ENCODE results near the gene FAM240A.

The FAM240A gene

GRCh38 chr3:46617941-46618340 is 5.6 kb downstream of the FAM240A start:
- TF ChIP-seq ZFX (IDR thresholded peaks at IDR 0.05; ENCODE audit: borderline replicate concordance) (no peak), CTCF (IDR thresholded peaks at IDR 0.05) (no peak)
- no peak overlapping the region for H3K27ac ChIP-seq

GRCh38 chr3:46619845-46620778 is 7.8 kb downstream of the FAM240A start:
- no peak overlapping the region for H3K27ac ChIP-seq
- TF ChIP-seq CTCF (IDR thresholded peaks at IDR 0.05) (no peak), ZFX (IDR thresholded peaks at IDR 0.05; ENCODE audit: borderline replicate concordance) (no peak)

- TF ChIP-seq ZFX (IDR thresholded peaks at IDR 0.05; ENCODE audit: borderline replicate concordance): no peak
- TF ChIP-seq CTCF (IDR thresholded peaks at IDR 0.05): no peak
- no peak overlapping the region for H3K27ac ChIP-seq
Measured at GRCh38 chr3:46624533-46624932, 12.2 kb downstream of the FAM240A start.

GRCh38 chr3:46624975-46625490 is 12.7 kb downstream of the FAM240A start:
- no peak overlapping the region for H3K27ac ChIP-seq
- TF ChIP-seq CTCF (IDR thresholded peaks at IDR 0.05): no peak
- no peak for TF ChIP-seq ZFX (IDR thresholded peaks at IDR 0.05; ENCODE audit: borderline replicate concordance)

GRCh38 chr3:46626039-46626438 is 13.7 kb downstream of the FAM240A start:
- TF ChIP-seq CTCF (IDR thresholded peaks at IDR 0.05): no peak
- TF ChIP-seq ZFX (IDR thresholded peaks at IDR 0.05; ENCODE audit: borderline replicate concordance): no peak
- no peak overlapping the region for H3K27ac ChIP-seq

- TF ChIP-seq ZFX (IDR thresholded peaks at IDR 0.05; ENCODE audit: borderline replicate concordance) (no peak), CTCF (IDR thresholded peaks at IDR 0.05) (no peak)
- no peak overlapping the region for H3K27ac ChIP-seq
Measured at GRCh38 chr3:46627078-46627477, 14.8 kb downstream of the FAM240A start.

- H3K27ac ChIP-seq: no peak overlapping the region
- TF ChIP-seq ZFX (IDR thresholded peaks at IDR 0.05; ENCODE audit: borderline replicate concordance) (no peak), CTCF (IDR thresholded peaks at IDR 0.05) (no peak)
Measured at GRCh38 chr3:46628901-46629369, 16.6 kb downstream of the FAM240A start.
